GM18520 (cell line): Measurements from ENCODE around the gene CTRB2.
"Not testable (repeated sequence)": the region's sequence is repeated elsewhere in the genome, so short reads cannot be mapped to it uniquely, and the experiment has no call there.

Experiments
- ATAC-seq: cut with Tn5 transposase; IDR thresholded peaks from one replicate; pipeline ENCODE4 v1.9.1; 2021; ENCODE audit not compliant: unreplicated experiment

CTRB2 gene

GRCh38 chr16:75227361-75228142 lies 20.6 kb upstream of the CTRB2 start:
- no peak for ATAC-seq

GRCh38 chr16:75226550-75227360 lies 19.8 kb upstream of the CTRB2 start:
- ATAC-seq = no peak

- ATAC-seq = no peak
Measured at GRCh38 chr16:75225678-75226515, 18.9 kb upstream of the CTRB2 start.

- no peak for ATAC-seq
Measured at GRCh38 chr16:75225092-75225491, 18.1 kb upstream of the CTRB2 start.

GRCh38 chr16:75224306-75225082 lies 17.5 kb upstream of the CTRB2 start:
- ATAC-seq = no peak

GRCh38 chr16:75223129-75223528 lies 16.2 kb upstream of the CTRB2 start:
- not testable (repeated sequence) for ATAC-seq

GRCh38 chr16:75222271-75222783 lies 15.4 kb upstream of the CTRB2 start:
- no peak for ATAC-seq

- ATAC-seq = no peak
Measured at GRCh38 chr16:75219838-75220237, 12.9 kb upstream of the CTRB2 start.

- no peak for ATAC-seq
Measured at GRCh38 chr16:75219088-75219487, 12.1 kb upstream of the CTRB2 start.

- peak; percentile 62 for ATAC-seq
Measured at GRCh38 chr16:75218256-75219076, 11.5 kb upstream of the CTRB2 start, which contains the start of gene CTRB1. Gene CTRB1, plus strand, starts transcription at chr16:75218988. Its CDS starts 20 bp downstream, at chr16:75219008.

GRCh38 chr16:75217389-75217851 lies 10.5 kb upstream of the CTRB2 start:
- ATAC-seq = no peak

- ATAC-seq = no peak
Measured at GRCh38 chr16:75216576-75216975, 9.6 kb upstream of the CTRB2 start.

GRCh38 chr16:75216127-75216526 lies 9.2 kb upstream of the CTRB2 start:
- no peak for ATAC-seq

- ATAC-seq = not testable (repeated sequence)
Measured at GRCh38 chr16:75211286-75211685, 4.3 kb upstream of the CTRB2 start.

GRCh38 chr16:75209944-75210343 lies 3.0 kb upstream of the CTRB2 start:
- no peak for ATAC-seq

GRCh38 chr16:75209514-75209913 lies 2.6 kb upstream of the CTRB2 start:
- not testable (repeated sequence) for ATAC-seq

GRCh38 chr16:75208861-75209505 lies 2.0 kb upstream of the CTRB2 start:
- ATAC-seq = no peak

GRCh38 chr16:75208242-75208825 lies 1.4 kb upstream of the CTRB2 start:
- no peak for ATAC-seq
